Femur (tissue), 1 donor: ENCODE measurements around the gene IZUMO2.
"Not testable (repeated sequence)": the region's sequence is repeated elsewhere in the genome, so short reads cannot be mapped to it uniquely, and the experiment has no call there.

ENCODE experiments used
- DNase-seq: peaks from one replicate; pipeline ENCODE4 v3.0.0-alpha.2; 2017

The IZUMO2 gene

DNA sequence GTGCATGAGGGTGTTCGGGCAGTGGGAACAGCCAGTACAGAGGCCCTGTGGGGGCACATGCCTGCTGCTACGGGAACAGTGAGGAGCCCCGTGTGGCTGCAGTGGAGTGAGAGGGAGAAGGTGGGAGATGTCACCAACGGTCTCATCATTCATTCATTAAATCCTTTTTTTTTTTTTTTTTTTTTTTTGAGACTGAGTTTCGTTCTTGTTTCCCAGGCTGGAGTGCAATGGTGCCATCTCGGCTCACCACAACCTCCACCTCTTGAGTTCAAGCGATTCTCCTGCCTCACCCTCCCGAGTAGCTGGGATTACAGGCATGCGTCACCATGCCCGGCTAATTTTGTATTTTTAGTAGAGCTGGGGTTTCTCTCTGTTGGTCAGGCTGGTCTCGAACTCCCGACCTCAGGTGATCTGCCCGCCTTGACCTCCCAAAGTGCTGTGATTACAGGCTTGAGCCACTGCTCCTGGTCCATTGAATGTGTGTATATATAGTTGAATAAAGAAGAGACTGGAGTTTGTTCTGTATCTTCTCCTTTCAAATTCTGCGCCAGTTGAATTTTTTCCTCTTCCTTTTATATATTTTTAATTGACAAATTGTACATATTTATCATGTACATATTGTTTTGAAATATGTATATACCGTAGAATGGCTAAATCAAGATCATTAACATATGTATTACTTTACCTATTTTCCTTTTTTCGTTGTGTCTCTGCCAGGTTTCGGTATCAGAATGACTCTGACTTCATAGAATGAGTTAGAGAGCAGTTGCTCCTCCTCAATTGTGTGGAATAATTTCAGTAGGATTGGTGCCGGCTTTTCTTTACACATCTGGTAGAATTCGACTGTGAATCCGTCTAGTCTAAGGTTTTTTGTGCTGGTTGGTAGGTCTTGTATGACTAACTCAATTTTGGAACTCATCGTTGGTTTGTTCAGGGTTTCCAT lies 28.0 kb downstream of the IZUMO2 start:
- DNase-seq = not testable (repeated sequence)

DNA sequence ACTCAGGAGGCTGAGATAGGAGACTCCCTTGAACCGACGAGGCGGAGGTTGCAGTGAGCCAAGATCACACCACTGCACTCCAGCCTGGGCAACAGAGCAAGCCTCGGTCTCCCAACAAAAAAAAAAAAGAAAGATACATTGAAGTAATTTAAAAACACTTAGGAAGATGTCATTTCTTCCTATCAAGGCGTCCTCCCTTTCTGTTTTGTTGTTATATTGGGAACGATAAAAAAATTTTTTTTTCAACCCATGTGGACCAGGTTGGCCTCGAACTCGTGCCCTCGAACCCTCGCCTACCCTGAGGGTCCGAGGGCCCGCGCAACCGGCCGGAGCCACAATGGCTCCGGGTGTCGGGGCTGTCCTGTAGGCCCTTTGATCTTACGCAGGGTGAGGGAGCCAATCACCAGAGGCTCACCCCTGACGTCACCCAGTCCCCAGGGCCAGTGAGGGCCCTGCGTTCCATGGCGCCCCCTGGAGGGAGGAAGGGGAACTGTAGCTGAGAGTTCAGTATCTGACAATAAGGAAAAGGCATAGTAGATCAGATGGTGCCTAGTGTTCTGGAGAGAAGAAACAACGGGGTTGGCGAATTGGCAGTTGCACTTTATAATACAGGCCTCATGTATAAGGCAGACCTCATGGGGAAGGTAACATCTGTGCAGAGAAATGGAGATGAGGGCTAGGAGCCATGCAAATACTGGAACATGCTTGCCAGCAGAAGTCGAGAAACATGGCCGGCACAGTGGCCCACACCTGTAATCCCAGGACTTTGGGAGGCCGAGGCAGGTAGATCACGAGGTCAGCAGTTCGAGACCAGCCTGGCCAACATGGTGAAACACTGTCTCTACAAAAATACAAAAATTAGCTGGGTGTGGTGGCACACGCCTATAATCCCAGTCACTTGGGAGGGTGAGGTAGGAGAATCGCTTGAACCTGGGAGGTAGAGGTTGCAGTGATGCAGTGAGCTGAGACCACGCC lies 29.3 kb downstream of the IZUMO2 start:
- not testable (repeated sequence) for DNase-seq

DNA sequence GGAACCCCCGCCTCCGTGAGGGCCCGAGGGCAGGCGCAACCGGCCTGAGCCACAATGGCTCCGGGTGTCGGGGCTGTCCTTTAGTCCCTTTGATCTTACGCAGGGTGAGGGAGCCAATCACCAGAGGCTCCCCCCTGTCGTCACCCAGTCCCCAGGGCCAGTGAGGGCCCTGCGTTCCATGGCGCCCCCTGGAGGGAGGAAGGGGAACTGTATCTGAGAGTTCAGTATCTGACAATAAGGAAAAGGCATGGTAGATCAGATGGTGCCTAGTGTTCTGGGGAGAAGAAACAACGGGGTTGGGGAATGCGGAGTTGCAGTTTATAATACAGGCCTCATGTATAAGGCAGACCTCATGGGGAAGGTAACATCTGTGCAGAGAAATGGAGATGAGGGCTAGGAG lies 59.1 kb downstream of the IZUMO2 start:
- not testable (repeated sequence) for DNase-seq

DNA sequence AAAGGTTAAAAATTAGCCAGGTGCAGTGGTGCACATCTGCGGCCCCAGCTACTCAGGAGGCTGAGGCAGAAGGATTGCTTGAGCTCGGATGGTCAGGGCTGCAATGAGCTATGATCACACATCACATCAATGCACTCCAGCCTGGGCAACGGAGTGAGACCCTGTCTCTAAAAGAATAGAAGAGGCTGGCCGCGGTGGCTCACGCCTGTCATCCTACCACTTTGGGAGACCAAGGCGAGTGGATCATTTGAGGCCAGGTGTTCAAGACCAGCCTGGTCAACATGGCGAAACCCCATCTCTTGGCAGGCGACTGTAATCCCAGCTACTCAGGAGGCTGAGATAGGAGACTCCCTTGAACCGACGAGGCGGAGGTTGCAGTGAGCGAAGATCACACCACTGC lies 59.7 kb downstream of the IZUMO2 start:
- not testable (repeated sequence) for DNase-seq
